A549 treated with Mapracorat at 1 μM for 4 hours (cell line): ENCODE measurements around the gene GOSR2. TPM values are rescaled to one million over a fixed set of nuclear protein-coding genes. Genes with fewer than 3 reads are reported as not detected.

ENCODE experiments used
- total RNA-seq: library from RNA; stranded (reverse); fragments of 200-300 nt; extraction: Qiagen RNA extraction; gene quantifications from 5 replicates; pipeline ENCODE4 v1.2.3, GENCODE V29; 2022

GOSR2 gene
- total RNA-seq, result 29.5 to 42.0 TPM (median 38.4 TPM) in 5 replicates

GRCh38 chr17:46922804-46923635, at the start of gene GOSR2:
Gene GOSR2, plus strand, starts transcription at chr17:46923160. Its CDS starts 33 bp downstream, at chr17:46923193.

DNA sequence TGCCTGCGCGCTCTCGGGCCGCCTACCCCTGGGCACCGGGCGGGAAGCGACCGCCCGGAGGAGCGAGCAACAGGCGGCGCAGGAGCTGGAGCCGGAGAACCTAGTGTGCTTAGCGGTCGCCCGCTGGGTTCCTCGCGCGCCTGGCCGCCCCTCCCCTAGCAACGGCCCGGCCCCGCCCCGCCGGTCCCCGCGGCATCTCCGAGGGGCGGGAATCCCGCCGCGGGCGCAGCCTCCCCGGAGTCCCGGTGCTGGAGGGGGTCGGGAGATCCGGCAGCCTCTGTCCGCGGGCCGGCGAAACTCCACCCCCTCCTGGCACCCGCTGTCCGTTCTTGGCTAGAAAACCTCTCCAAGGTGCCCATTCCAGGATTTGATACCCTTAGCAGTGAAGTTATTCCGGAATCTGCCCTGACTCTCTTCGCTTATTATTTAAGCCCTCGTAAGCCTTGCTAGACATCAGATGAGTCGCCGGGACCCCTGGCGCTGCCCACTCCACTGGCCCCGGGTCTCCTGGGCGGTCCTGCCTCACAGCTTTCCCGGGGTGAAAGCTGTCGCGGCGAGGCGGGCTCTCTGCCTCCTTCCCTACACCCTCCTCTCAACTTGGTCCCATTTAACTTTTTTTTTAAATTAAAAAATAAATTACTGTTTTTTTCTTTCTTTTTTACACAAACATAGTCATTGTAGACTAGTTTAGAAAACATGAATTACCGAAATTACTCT, 56.3 kb downstream of the GOSR2 start, which contains the start of gene RPRML:
Gene RPRML (minus strand): TSS at position 107 of the 717 bp plus-strand sequence. CDS start 246 bp downstream, outside the sequence.

Other genes with a start within 250 kb of the GOSR2 start
- 3.6 to 5.1 TPM (median 4.4 TPM) in 5 replicates for gene WNT3, start 104.5 kb upstream of the GOSR2 start, total RNA-seq
- gene WNT9B, start 71.6 kb upstream of the GOSR2 start, total RNA-seq, result not detected in 5 replicates
- gene RPRML, start 56.1 kb downstream of the GOSR2 start, total RNA-seq, result 0.57 to 1.1 TPM (median 0.63 TPM) in 5 replicates